ENCODE data around the gene TAPT1.

TAPT1 gene

GRCh38 chr4:16192631-16193518, 33.4 kb downstream of the TAPT1 start:
- TF ChIP-seq TAF1 (IDR thresholded peaks at IDR 0.05; ENCODE audit: borderline replicate concordance, insufficient read depth, low read length) (no peak), FOXP2 (optimal IDR thresholded peaks at IDR 0.05; ENCODE audit: borderline replicate concordance, extremely low read depth, extremely low read length, insufficient read depth) (no peak), REST (IDR thresholded peaks at IDR 0.05; ENCODE audit: insufficient read depth in 1 of 2, low read depth in 2 of 2, low read length in 2 of 2) (no peak), POLR2AphosphoS5 (IDR thresholded peaks at IDR 0.05; ENCODE audit: low read depth, low read length) (no peak), SIN3A (IDR thresholded peaks at IDR 0.05; ENCODE audit: borderline replicate concordance, insufficient read depth, low read length) (no peak)

GRCh38 chr4:16192057-16192456, 34.2 kb downstream of the TAPT1 start:
- TF ChIP-seq SIN3A (IDR thresholded peaks at IDR 0.05; ENCODE audit: borderline replicate concordance, insufficient read depth, low read length) = no peak
- no peak for TF ChIP-seq FOXP2 (optimal IDR thresholded peaks at IDR 0.05; ENCODE audit: borderline replicate concordance, extremely low read depth, extremely low read length, insufficient read depth)

GRCh38 chr4:16187455-16187854, 38.8 kb downstream of the TAPT1 start:
- TF ChIP-seq TAF1 (IDR thresholded peaks at IDR 0.05; ENCODE audit: borderline replicate concordance, insufficient read depth, low read length) (no peak), SIN3A (IDR thresholded peaks at IDR 0.05; ENCODE audit: borderline replicate concordance, insufficient read depth, low read length) (no peak), POLR2AphosphoS5 (IDR thresholded peaks at IDR 0.05; ENCODE audit: low read depth, low read length) (no peak)

GRCh38 chr4:16186986-16187385, 39.3 kb downstream of the TAPT1 start:
- TF ChIP-seq SIN3A (IDR thresholded peaks at IDR 0.05; ENCODE audit: borderline replicate concordance, insufficient read depth, low read length) = no peak
- no peak for TF ChIP-seq POLR2AphosphoS5 (IDR thresholded peaks at IDR 0.05; ENCODE audit: low read depth, low read length)
- no peak for TF ChIP-seq REST (IDR thresholded peaks at IDR 0.05; ENCODE audit: insufficient read depth in 1 of 2, low read depth in 2 of 2, low read length in 2 of 2)
- TF ChIP-seq TAF1 (IDR thresholded peaks at IDR 0.05; ENCODE audit: borderline replicate concordance, insufficient read depth, low read length) = no peak
- no peak for TF ChIP-seq FOXP2 (optimal IDR thresholded peaks at IDR 0.05; ENCODE audit: borderline replicate concordance, extremely low read depth, extremely low read length, insufficient read depth)

- TF ChIP-seq SIN3A (IDR thresholded peaks at IDR 0.05; ENCODE audit: borderline replicate concordance, insufficient read depth, low read length) (no peak), TAF1 (IDR thresholded peaks at IDR 0.05; ENCODE audit: borderline replicate concordance, insufficient read depth, low read length) (no peak), POLR2AphosphoS5 (IDR thresholded peaks at IDR 0.05; ENCODE audit: low read depth, low read length) (no peak), REST (IDR thresholded peaks at IDR 0.05; ENCODE audit: insufficient read depth in 1 of 2, low read depth in 2 of 2, low read length in 2 of 2) (no peak), FOXP2 (optimal IDR thresholded peaks at IDR 0.05; ENCODE audit: borderline replicate concordance, extremely low read depth, extremely low read length, insufficient read depth) (no peak)
Measured at GRCh38 chr4:16183604-16184003, 42.7 kb downstream of the TAPT1 start.

GRCh38 chr4:16176621-16177020, 49.6 kb downstream of the TAPT1 start:
- TF ChIP-seq REST (IDR thresholded peaks at IDR 0.05; ENCODE audit: insufficient read depth in 1 of 2, low read depth in 2 of 2, low read length in 2 of 2) (no peak), POLR2AphosphoS5 (IDR thresholded peaks at IDR 0.05; ENCODE audit: low read depth, low read length) (no peak), FOXP2 (optimal IDR thresholded peaks at IDR 0.05; ENCODE audit: borderline replicate concordance, extremely low read depth, extremely low read length, insufficient read depth) (no peak), SIN3A (IDR thresholded peaks at IDR 0.05; ENCODE audit: borderline replicate concordance, insufficient read depth, low read length) (no peak), TAF1 (IDR thresholded peaks at IDR 0.05; ENCODE audit: borderline replicate concordance, insufficient read depth, low read length) (no peak)

All from PFSK-1 (cell line).